GM18502 (cell line): Measurements from ENCODE around the gene CREB5.

Experiments used
- ATAC-seq: cut with Tn5 transposase; IDR thresholded peaks from one replicate; pipeline ENCODE4 v1.9.1; 2021; ENCODE audit warnings: mild to moderate bottlenecking; ENCODE audit not compliant: unreplicated experiment, poor library complexity

CREB5 gene

DNA sequence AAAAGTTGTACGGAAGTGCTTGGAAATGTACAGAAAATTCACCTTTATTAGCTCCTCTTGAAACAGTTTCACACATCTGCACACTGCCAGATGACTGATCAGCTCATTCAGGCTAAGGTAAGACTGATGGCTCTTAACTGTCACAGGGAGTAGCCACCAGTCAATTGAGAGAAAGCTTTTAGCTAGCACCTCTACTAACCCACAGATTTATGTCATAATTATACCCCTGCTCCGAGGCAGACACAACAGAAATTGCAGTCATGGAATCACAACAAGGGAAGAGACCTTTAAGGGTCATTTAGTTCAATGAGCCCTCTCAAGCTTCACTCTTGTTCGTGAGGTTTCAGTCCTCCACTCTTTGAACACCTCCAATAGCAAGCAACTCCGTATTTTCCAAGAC lies 310.4 kb downstream of the CREB5 start:
- no peak for ATAC-seq

DNA sequence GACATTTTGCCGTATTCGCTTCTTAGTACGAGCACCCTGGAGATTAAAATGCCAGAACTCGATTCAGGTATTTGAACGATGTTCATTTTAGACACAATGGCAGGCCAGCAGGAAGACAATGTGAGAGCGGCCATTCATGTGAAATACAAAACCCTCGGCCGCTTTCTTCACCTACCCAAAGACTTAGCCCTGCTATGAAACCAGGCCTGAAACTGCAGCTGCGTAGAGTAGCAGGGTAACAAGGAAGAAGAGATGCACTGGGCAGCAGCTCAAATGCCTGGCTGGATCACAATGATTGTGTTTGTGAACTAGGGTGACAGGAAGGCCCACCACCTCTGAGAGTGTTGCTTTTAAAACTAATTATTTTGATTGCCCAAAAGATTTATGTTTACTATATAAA lies 311.0 kb downstream of the CREB5 start:
- ATAC-seq = no peak

DNA sequence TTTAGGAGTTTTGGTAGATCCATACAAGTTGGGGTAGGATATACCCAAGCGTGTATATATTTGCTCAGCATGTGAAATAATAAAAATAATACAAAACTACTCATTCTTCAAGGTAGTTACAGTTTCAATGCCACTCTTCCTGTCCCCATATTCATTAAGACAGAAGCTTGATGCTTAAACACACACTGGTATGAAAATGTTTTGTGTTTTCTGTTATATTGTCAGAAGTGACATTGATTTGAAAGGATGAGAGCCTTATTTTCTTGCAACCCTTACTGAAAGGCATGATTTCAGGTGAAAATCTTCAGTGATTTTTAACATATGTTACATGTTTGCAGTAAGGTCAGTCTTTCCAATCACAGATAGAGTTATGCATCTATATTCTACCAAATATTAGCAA lies 312.2 kb downstream of the CREB5 start:
- ATAC-seq = no peak

DNA sequence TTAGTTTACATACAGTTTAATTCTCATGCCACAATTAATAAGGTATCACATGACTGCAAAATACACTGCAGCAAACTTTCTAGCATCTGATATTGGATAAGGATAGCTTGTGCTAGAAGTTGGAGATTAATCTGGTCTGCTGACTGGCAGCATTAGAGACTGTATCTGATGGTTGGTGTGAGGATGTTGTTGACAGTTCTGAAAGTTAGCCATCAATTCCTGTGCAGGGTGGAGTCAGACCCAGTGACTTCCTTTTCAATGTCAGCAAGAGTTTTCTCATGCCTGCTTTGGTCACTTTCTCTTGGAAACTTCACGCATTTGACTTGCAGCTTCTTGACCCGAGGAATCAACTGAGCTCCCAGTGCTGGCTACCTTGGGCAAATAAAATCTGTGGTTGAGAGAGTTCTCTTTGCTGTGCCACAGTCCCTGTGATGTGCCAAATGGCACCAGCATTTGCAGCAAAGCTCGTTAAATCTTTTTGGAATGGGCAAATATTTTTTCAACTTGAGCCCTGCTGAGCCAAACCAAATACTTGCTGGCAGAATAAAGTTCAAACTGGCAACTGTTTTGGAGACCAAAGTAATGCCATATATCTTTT lies 312.8 kb downstream of the CREB5 start:
- no peak for ATAC-seq

DNA sequence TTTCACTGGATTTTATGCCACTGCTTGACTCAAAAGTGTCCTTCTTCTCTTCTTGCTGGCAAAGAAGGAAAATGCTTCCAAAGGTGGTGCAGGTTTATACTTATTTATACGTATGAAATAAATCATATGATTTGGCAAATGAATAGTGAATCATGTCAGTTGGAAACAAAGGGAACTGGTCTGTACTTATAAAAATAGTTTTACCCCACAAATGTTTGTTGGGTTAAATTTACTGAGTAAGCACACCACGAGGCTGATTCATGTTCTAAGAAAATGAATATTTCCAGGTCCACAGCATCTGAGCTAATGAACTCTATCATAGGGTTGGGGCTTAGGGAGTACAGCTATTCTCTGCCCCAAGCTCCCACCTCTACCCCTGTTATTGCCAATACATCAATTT lies 313.6 kb downstream of the CREB5 start:
- ATAC-seq = no peak

DNA sequence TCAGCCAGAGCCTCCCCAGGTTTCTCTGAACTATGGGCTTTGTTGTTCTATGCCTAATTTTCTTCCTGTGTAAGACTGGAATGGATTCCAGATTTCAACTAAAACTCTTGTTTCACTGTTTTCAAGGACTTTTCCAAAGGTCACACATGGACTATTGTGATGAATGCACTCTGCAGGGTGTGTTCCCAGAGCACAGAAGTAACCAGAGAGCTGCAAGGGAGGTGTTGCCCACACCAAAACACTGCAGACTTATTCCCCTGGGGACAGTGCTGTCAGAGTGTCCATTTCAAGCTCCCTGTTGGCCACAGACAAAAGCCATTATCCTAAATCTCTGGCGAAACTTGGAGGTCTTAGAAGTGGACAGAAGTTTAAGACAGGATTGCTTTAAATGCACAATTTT lies 314.2 kb downstream of the CREB5 start:
- no peak for ATAC-seq

DNA sequence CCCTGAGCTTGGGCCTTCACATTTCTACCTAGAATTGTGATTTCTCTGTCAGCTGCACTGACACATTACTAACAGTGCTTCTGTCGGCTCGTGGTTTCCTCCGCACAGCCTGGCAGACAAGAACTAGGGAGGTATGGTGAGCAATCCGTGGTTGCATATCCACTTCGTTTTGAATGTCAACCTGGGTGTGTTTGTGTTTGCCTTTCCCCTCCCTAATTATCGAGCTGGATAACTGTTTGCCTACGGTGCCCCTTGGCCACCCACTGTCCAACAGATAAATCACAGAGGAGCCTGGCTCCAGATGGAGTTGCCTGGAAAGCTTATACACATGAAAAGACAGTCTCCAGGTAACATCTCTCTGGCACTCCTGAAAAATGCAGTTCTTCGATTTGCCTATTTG lies 317.0 kb downstream of the CREB5 start:
- ATAC-seq = no peak

DNA sequence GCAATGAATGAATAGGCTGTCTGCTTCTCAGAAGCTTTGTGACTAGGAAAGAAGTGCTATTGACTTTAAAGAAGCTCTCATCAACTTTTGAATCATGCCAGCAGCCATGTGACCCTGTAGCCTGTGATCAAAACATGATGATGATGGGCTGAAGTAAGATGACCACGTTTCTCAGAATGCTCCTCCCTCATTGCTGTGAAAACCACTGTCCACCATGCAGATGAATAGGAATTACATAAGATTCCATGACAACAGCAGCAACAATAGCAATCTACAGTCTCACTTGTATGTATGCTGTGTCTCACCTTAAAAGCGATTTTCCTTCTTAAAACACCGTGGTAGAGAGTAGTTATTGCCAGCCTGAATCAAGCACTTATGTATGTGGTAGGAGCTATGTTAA lies 317.4 kb downstream of the CREB5 start:
- no peak for ATAC-seq

DNA sequence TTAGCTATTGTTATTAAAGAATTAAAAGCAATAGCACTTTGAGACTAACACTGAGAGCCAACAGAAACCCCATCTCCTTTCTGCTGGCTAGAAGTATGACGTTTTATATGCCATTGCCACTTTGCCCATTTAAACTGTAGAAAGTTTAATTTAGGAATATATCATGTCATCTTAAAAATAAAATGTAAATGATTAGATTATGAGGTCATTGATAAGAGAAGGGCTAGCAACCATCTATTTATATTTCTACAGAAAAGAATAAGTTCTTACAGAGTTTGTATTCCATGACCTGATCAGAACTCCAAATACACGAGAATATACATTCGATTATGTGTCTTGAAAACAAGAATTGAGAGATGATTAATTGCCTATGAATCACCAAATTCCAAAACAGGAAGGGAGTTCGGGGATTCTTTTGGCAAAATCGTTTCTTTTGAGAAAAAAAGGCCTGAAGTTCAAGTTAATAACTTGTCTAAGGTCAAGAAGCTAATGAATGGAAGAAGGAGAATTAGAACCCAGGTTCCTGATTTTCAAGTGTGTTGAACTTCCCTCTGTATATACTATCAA lies 318.9 kb downstream of the CREB5 start:
- ATAC-seq = no peak

DNA sequence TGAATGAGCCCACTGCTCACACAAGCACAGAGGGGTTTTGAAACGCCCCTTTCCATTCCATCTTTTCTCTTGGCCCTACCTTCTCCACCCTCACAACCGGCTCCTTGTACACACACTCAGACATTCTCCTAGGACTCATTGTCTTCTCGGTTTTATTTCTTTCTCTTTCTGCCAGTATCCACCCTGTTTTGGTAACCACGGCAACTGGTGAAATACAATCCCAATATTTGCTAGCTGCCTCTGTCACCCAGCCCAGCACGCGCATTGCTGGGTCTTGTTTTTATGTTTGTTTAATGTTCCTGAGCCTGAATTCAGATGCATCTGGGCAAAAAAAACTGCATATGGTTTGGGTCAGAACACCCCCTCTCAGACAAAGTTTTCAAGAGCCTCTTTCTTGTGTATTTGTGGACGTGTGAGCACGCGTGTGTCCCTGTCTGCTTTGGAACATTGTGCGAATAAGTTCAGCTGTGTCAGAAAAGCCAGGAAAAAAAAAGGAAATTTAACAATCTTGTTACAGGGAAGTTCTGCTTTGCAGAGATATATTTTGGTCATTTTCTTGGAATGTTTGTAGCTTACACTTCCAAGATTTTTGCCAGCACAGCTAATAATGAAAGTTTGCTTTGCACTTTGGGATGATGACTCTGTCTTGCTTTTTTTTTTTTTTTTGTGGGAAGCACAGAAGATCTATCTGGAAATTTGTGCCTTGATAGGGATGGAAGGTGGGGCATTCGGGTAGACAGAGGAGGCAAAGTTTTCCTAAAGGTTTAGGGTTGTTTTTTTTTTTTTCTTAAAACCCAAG lies 320.0 kb downstream of the CREB5 start:
- no peak for ATAC-seq

DNA sequence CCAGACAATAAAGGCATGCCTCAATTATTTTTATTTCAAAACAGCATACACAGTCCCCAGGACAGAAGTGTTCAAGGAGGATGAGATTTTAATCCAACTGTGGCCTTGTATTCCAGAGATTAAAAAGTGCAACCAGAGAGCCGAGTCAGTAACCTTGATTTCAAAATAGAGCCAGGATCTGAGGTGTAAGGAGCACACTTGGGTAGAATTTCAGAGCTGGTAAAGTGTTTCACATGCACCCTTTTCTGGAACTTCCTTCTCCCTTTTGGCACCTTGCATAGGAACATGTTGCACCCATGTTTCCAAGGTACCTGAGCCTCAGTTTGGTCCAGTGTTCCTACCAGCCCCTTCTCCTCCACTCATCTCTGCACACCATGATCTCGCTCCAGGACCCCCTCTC lies 320.7 kb downstream of the CREB5 start:
- ATAC-seq = no peak

DNA sequence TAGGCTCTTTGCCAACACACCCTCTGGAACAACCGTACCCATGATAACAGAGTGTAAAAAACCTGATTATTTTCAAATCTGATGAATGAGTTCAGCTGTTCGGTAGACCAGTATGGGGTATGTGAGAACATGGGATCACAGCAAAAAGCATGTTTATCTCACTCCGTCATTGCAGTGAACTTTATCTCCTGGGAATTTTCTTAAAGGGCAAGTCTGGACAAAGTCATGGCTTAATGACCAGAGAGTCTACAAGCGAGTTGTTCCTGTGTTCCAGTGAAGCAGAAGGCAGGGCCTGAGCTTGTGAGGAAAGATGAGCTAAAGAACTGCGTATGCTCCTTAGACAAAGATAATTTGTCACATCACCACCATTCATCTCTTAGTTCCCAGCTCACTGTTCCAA lies 326.1 kb downstream of the CREB5 start:
- ATAC-seq = no peak

DNA sequence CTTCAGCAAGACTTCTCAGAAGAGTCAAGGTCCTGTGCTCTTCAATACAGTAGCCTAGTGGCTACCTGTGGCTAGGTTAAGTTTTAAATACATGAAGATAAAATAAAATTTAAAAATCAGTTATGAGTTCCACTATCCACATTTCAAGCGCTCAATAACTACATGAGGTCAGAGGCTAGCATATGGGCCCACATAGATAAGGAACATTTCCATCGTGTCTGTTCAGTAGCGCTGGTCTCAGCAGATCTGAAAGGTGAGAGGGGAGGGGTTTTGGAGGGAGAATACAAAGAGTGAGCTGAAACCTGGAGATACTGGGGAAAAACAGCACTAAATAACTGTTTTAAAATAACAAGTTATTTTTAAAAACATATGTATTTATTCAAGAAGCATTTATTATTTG lies 326.8 kb downstream of the CREB5 start:
- no peak for ATAC-seq

DNA sequence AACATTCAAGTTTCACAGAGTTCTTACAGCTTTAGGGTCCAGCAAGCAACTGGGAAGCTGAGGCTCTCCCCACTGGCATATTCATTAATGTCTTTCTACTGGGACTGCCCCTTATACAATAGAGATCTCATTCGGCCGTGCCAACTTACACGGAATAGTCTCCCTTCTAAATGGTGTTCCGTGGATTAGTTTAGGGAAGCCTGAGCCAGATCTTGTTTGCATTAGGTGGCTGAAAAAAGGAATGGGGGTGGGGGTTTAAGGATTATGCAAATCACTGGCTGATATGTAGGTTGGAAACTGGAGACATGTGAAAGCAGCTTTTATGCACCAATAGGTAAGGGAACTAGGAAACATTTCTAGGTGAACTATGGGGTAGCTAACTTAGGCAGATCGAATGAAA lies 327.5 kb downstream of the CREB5 start:
- no peak for ATAC-seq

DNA sequence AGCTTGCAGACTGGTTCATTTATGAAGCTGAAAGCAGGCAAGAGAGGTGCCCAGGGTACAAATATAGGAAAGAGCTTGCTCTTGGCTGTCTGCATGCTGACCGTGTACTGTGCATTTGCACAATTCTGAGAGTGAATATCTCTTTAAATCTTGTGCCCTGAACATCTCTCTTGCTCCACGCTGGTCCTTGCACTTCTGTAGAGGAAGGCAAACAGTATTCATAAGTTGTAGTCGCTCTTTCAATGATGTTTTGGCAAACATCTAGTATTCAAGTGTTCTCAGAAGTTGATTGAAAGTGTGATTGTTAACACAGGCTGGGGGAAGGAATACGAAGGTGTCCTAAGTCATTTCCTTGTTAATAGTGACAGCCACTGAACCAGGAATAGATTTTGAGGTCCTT lies 332.6 kb downstream of the CREB5 start:
- no peak for ATAC-seq

DNA sequence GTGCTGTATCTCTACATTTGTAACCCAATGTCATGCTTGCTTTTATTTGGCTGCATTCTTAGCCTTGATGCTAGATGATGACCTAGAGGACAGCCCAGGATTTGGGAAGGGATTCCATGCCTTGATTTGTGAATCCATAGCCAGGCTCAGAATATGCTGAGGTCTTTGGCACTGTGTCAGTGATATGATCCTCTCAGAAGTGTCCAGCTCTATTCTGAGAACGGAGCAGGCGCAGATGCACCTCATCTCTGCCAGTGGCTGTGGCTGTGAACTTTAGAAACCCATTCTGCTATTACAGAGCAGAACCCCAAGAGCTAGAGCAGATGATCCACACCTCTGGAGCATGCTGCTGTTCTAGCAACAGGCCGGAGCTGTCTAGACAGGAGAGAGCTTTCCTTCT lies 333.0 kb downstream of the CREB5 start:
- no peak for ATAC-seq

DNA sequence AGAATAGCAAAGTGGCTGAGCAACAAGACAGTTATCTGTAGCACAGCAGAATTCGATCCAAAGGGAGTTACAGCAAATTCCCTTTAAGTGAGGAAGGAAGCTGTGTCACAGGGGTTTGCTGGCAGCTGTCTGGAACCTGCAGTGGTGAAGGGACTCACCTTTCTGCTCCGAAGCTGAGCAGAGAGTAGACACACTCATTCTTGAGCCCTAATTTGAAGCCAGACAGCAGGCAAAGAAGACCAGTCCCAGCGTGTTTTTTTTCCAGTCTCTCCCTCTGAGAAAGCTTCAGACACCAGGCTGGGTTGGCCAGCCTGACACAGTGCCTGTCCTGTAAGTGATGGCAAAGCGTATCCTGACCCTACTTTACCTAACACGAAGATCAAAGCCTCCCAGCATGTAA lies 335.1 kb downstream of the CREB5 start:
- ATAC-seq = no peak

DNA sequence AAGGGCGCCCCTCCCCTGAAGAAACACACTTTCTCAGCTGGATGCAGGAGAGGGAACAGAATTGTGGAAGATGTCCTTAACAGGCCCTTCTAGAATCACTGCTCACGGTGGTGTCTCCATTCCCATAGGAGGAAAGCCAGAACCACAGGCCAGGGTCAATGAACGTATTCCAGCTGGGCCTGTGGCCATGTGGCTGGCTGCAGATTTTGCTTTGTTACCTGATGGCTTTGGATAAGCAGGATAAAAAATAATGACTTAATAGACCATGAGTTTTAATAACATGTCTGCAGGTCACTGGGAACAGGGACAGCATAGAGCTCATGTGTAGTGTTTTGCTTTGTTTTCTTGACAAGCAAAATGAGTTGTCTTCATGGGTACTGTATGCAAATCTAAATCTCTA lies 335.5 kb downstream of the CREB5 start:
- ATAC-seq = no peak

DNA sequence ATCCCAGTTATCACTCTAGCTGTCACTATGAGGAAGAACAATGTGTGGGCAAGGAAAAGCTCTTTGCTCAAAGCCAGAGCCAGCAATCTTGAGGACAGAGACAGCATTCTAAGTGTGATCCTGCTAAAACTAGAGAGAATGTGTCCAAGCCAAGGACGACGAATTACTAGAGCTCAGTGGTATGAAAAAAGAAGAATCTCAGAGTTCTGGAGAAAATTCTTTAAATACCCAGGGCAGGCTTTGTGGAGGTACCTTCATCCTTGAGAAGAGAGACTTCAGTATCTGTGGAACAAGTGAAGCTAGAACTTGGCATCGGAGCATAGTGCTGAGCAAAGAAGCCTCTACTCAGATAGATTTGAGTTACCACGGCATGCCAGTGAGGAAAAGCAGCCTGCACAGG lies 336.0 kb downstream of the CREB5 start:
- ATAC-seq = no peak

DNA sequence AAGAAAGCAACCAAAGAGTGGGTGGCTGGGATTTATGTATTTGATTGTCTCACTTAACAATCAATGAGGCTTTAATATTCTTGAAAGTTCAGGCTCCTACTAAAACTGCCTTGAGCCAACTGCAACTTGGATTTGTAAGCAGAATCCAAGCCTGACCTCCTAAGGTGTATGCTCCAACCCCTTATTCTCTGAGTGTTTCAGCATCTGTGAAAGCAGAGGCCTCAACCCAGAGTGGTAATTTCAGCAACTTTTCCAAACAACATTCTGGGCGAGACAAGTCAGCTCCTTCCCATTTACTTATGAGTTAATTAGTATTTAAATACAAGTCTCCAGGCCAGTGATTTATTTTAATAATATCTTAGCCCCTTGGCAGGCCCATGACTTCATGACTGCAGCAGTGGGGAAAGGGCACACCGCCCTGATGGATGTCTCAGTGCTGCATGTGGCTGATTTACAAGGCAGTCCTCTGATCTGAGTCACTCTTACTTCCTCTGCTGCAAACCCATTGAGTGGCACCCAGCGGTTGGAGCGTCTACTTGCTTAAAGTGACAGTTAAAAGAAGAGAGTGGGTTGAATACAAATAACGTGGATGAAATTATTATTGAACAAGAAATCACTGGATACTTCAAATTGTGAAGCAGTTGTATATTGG lies 336.7 kb downstream of the CREB5 start:
- ATAC-seq = no peak

DNA sequence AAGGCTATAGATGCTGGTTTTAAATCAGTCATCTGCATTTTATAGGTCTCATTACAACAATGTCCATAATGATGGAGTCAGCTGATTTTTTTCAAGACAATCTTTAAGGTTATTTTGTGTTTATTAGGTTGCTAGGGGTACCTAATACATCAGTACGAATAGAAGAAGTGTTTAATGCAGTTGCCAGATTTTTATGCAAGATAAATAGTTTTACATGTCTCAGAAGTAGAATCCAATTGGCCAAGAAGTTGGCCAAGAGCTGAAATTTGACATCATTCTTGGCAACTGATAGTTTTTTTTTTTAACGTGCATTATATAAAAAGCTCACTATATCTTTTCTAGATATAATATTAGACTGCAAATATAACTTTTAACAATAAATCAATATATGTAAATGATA lies 337.3 kb downstream of the CREB5 start:
- ATAC-seq = no peak
